GM12878 (cell line): Measurements from ENCODE around the gene HCK. TPM values are rescaled to one million over a fixed set of nuclear protein-coding genes. Genes with fewer than 3 reads are reported as not detected.
A peak's percentile ranks its signal among the peaks of the same experiment; 100 is the strongest.

Experiments used
- ATAC-seq: fragments of 200-7000 bp; cut with Tn5 transposase; 3 replicates; pipeline ENCODE4 v1.9.1; 2020; ENCODE audit warnings: mild to moderate bottlenecking, moderate library complexity
- BruUV-seq: library from RNA; stranded (reverse); fragments of 400-500 nt; replicated peaks from 2 replicates; lab custom pipeline; 2021; lab: Mats Ljungman, UMichigan
- CTCF ChIA-PET: fragments of 300-600 bp; sonication (Branson Sonifier 250); formaldehyde crosslinking; extraction: SDS; loops from one replicate; lab custom pipeline; 2021; ENCODE audit warnings: inconsistent platforms; lab: Yijun Ruan, JAX
- POLR2A ChIA-PET: fragments of 350-600 bp; formaldehyde crosslinking; extraction: SDS; loops from one replicate; lab custom pipeline; 2021; ENCODE audit warnings: inconsistent platforms; lab: Charles Lee
- RAD21 ChIA-PET: fragments of 300-600 bp; sonication (Branson Sonifier 250); formaldehyde crosslinking; loops from one replicate; lab custom pipeline; 2023; ENCODE audit warnings: antibody characterized with exemption; ENCODE audit not compliant: unreplicated experiment; lab: Charles Lee
- SMC1A ChIA-PET: fragments of 300-600 bp; sonication (Branson Sonifier 250); formaldehyde crosslinking; loops from one replicate; lab custom pipeline; 2023; ENCODE audit not compliant: unreplicated experiment, uncharacterized antibody; lab: Charles Lee
- DNase-seq: peaks from one replicate; pipeline ENCODE4 v3.0.0-alpha.2; 2011; ENCODE audit warnings: low read depth, low spot score
- FAIRE-seq: peaks from 3 replicates; lab custom pipeline; 2011; peaks lifted over from hg19 to GRCh38; lab: Jason Lieb, UNC
- H2AFZ ChIP-seq: 2 replicates; pipeline ENCODE4 v1.6.0; 2011; ENCODE audit warnings: low read depth, low read length, control low read depth; ENCODE audit not compliant: control insufficient read depth
- H3K27ac ChIP-seq: 2 replicates; pipeline ENCODE4 v1.5.1; 2011; ENCODE audit warnings: control low read depth; ENCODE audit not compliant: control insufficient read depth, insufficient read depth
- H3K27me3 ChIP-seq, 2 experiments: replicated peaks in 1 of 2; 2 replicates each; pipeline versions ENCODE4 v1.6.0 to v1.6.1; 2011; ENCODE audit warnings: low read length in 1 of 2; ENCODE audit not compliant: control insufficient read depth in 2 of 2, insufficient read depth in 2 of 2
- H3K36me3 ChIP-seq, 2 experiments: 2 replicates each; pipeline ENCODE4 v1.5.1; 2011; ENCODE audit warnings: low read length in 1 of 2; ENCODE audit not compliant: control insufficient read depth in 2 of 2, insufficient read depth in 2 of 2
- H3K4me1 ChIP-seq: 2 replicates; pipeline ENCODE4 v1.6.1; 2011; ENCODE audit warnings: mild to moderate bottlenecking, low read length, moderate library complexity, mixed read lengths; ENCODE audit not compliant: control insufficient read depth, insufficient read depth
- H3K4me2 ChIP-seq: 2 replicates; pipeline ENCODE4 v1.6.0; 2011; ENCODE audit warnings: control low read depth; ENCODE audit not compliant: control insufficient read depth, insufficient read depth
- H3K4me3 ChIP-seq: fragments of 200-600 bp; sonication (generic); 2 replicates; pipeline ENCODE4 v1.5.1; 2016
- H3K79me2 ChIP-seq: 2 replicates; pipeline ENCODE4 v1.6.0; 2011; ENCODE audit warnings: low read length; ENCODE audit not compliant: control insufficient read depth, insufficient read depth
- H3K9ac ChIP-seq: 2 replicates; pipeline ENCODE4 v1.8.0; 2011; ENCODE audit warnings: low read length, control low read depth, mixed read lengths; ENCODE audit not compliant: control insufficient read depth, insufficient read depth
- H3K9me3 ChIP-seq: replicated peaks from 3 replicates; pipeline ENCODE4 v1.5.1; 2011; ENCODE audit warnings: mild to moderate bottlenecking, low read length; ENCODE audit not compliant: control insufficient read depth, insufficient read depth
- H4K20me1 ChIP-seq: 2 replicates; pipeline ENCODE4 v1.6.0; 2011; ENCODE audit not compliant: control insufficient read depth, insufficient read depth
- CUX1 ChIP-seq: IDR thresholded peaks from 2 replicates; pipeline ENCODE4 v1.6.1; 2012; ENCODE audit warnings: improper control_type of control experiment, low read depth, low read length; ENCODE audit not compliant: insufficient replicate concordance
- SRF ChIP-seq, 2 experiments: IDR thresholded peaks; 2 replicates each; pipeline ENCODE4 v1.6.1; 2011; ENCODE audit warnings: low read depth in 2 of 2, low read length in 2 of 2, mild to moderate bottlenecking in 1 of 2, moderate library complexity in 1 of 2
- WGBS: methylation state at CpG from one replicate; pipeline ENCODE4 v1.1.6; 2016; ENCODE audit warnings: low lambda C conversion rate; ENCODE audit not compliant: insufficient replicate concordance, insufficient coverage; ENCODE audit errors: missing lambda C conversion rate; 5-methylcytosine and 5-hydroxymethylcytosine counted together
- in situ Hi-C: fragments of 300-500 bp; cut with MboI; formaldehyde crosslinking; loops from 9 replicates; pipeline ENCODE4 v1.14.3; 2018; ENCODE audit warnings: mixed read lengths
- intact Hi-C: fragments of 100-400 bp; cut with micrococcal nuclease; formaldehyde crosslinking; loops from one replicate; pipeline ENCODE4 v1.14.2; 2022; ENCODE audit not compliant: unreplicated experiment
- polyA plus RNA-seq, 11 experiments: library from polyadenylated mRNA; depleted of rRNA in 4 of 11; unstranded in 6 of 11; stranded (reverse) in 5 of 11; fragments of >200 nt; fragmentation: Nextera tagmentation in 4 of 11; fragmentation: Illumina TruSeq in 1 of 11; extraction: Ambion mirVana in 4 of 11; extraction: Trizol in 1 of 11; gene quantifications; 1 replicate in 1 of 11; 2 replicates in 10 of 11; pipeline versions ENCODE4 v1.2.1 to v1.2.3, GENCODE V29; 2011 to 2016; ENCODE audit warnings: inconsistent platforms in 2 of 11, missing spikeins in 2 of 11, low read depth in 1 of 11
- total RNA-seq, 4 experiments: library from RNA; depleted of rRNA in 3 of 4; stranded (reverse); fragments of >200 nt in 3 of 4; fragmentation: Illumina TruSeq in 1 of 4; extraction: Trizol in 1 of 4; gene quantifications; 2 replicates each; pipeline versions ENCODE4 v1.2.1 to v1.2.3, GENCODE V29; 2013 to 2021

HCK gene
- total and polyA plus RNA-seq, 10 of the 15 experiments (the other 5 are each of a cell fraction or from before 2014, with no cell fraction given), result 1.3 to 30.3 (median 18.5) TPM

DNA sequence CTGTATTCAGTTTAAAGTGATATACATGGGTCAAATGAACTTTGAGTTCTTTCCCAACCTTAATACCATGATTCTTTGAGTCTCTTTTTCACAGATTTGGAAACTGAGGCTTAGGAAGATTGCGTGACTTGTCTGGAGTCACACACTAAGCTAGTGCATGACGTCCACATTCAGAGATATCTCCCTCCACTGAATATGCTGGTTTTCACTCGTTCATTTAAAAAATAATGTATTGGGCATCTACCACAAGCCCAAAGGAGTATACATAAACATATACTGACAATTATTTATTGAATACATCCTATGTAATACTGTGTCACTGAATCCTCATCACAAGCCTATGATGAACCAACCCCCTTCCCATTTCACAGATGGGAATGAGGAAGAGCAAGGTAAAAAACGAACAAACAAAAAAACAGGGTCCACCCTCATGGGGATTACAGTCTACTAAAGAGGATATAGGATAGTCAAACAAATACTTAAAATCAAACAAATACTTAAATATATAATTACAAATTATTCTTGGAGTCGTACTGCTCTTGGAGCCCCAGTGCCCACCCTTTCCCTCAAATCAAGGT lies 56.9 kb downstream of the HCK start:
- Histone ChIP-seq H2AFZ (peak overlapping the region; percentile 100), H3K27ac (peak overlapping the region; percentile 97), H3K4me2 (no peak overlapping the region; the same call in 1 of the 2 replicates), H3K4me1 (peaks cover 15% of the 10 kb centered on the region), H3K79me2 (peaks cover 40% of the 10 kb centered on the region), H3K36me3 (no peaks in the 10 kb centered on the region), H4K20me1 (no peaks in the 10 kb centered on the region), H3K27me3 (no peaks in the 10 kb centered on the region), H3K9me3 (no peaks in the 10 kb centered on the region), H3K4me3 (no peak overlapping the region), H3K9ac (no peak overlapping the region; the same call in 1 of the 2 replicates)
- in situ Hi-C loops (no loop called here), intact Hi-C loops (no loop called here)
- ATAC-seq (no peak), DNase-seq (no peak), FAIRE-seq (peak; percentile 52)
- CTCF ChIA-PET, result interaction anchor here (0.7 to 5.0 kb wide), 11 partner anchors 8 to 377 kb away, joined by 3 to 23 read pairs (median 4); no protein-coding TSS in a partner anchor
- no TSS peak for BruUV-seq
- POLR2A ChIA-PET, result interaction anchor here (0.6 to 1.4 kb wide), 3 partner anchors 7 to 169 kb away, joined by 3 to 7 read pairs (median 3); no protein-coding TSS in a partner anchor
- TF ChIP-seq CUX1, result peak; percentile 23
- TF ChIP-seq SRF (IDR thresholded peaks at IDR 0.05; ENCODE audit: low read depth in 2 of 2, low read length in 2 of 2), result no peak
- RAD21 ChIA-PET, result interaction anchor here (0.9 to 1.7 kb wide), 3 partner anchors 20 to 157 kb away, joined by 3 to 4 read pairs (median 4); partner anchors contain the start of gene PDRG1
- SMC1A ChIA-PET, result interaction anchor here (0.6 to 6.3 kb wide), 9 partner anchors 9 to 250 kb away, joined by 3 to 31 read pairs (median 3); no protein-coding TSS in a partner anchor
- 32% methylated on average over 5 of the region's 5 CpGs for WGBS
